Effector memory CD4-positive, alpha-beta T cell (primary cell): ENCODE data around the gene SRPK2.

Source experiments
- DNase-seq, 3 donors: peaks; one replicate each; pipeline ENCODE4 v3.0.0-alpha.2; 2020
- H3K27ac ChIP-seq: 2 replicates; pipeline ENCODE4 v1.7.0; 2013; ENCODE audit warnings: mild to moderate bottlenecking, low read length, moderate library complexity; ENCODE audit not compliant: insufficient read depth, poor library complexity, severe bottlenecking
- H3K27me3 ChIP-seq: replicated peaks from 2 replicates; pipeline ENCODE4 v1.7.0; 2013; ENCODE audit warnings: mild to moderate bottlenecking, low read length; ENCODE audit not compliant: insufficient read depth, control insufficient read depth, poor library complexity, severe bottlenecking
- H3K36me3 ChIP-seq: 2 replicates; pipeline ENCODE4 v1.7.0; 2013; ENCODE audit warnings: mild to moderate bottlenecking, low read length, moderate library complexity; ENCODE audit not compliant: control insufficient read depth, insufficient read depth
- H3K4me1 ChIP-seq: 2 replicates; pipeline ENCODE4 v1.7.0; 2013; ENCODE audit warnings: low read length, mild to moderate bottlenecking; ENCODE audit not compliant: control insufficient read depth, insufficient read depth, poor library complexity, severe bottlenecking
- H3K4me3 ChIP-seq: 2 replicates; pipeline ENCODE4 v1.7.0; 2013; ENCODE audit warnings: low read length, low read depth, mild to moderate bottlenecking; ENCODE audit not compliant: insufficient read depth, poor library complexity, severe bottlenecking
- H3K9me3 ChIP-seq: 2 replicates; pipeline ENCODE4 v1.7.0; 2013; ENCODE audit warnings: mild to moderate bottlenecking, low read length, moderate library complexity; ENCODE audit not compliant: control insufficient read depth

The SRPK2 gene

DNA sequence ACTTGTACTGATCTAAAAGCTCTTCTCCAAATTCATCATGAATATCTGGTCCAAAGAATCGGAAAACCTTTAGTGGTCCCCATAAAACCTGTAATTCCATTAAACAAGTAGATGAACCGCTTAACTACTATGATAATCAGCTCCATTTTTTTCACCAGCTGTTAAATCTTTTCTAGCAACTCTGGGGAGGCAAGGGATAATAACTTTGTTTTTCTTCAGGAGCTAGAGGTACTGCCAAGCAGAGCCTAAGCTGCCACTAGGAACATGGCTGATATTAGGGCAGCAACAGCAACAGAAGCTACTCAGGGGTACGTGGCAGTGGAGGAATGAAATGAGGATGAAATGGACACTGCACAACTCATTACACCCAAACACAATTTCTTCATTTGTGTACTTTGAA, 138.0 kb downstream of the SRPK2 start:
- H3K27ac ChIP-seq, result no peak overlapping the region
- H3K4me1 ChIP-seq, result no peaks in the 10 kb centered on the region
- no peak overlapping the region for H3K4me3 ChIP-seq
- DNase-seq, result no peak
- no peaks in the 10 kb centered on the region for H3K36me3 ChIP-seq
- no peaks in the 10 kb centered on the region for H3K27me3 ChIP-seq
- H3K9me3 ChIP-seq, result no peaks in the 10 kb centered on the region

DNA sequence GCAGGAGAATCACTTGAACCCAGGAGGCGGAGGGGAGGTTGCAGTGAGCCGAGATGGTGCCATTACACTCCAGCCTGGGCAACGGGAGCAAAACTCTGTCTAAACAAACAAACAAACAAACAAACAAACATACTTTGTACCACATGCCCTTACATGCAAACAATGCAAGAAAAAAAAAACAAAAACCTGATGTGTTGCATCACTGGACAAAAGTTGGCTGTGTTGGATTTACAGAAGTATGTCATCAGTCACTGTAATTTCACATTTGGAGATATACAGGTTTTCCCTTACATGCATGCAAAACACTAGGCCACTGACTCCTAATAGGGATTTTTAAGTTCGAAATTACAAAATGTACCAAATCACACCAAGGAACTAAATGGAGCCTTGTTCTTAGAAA, 138.5 kb downstream of the SRPK2 start:
- Histone ChIP-seq H3K36me3 (no peaks in the 10 kb centered on the region), H3K27me3 (no peaks in the 10 kb centered on the region), H3K9me3 (no peaks in the 10 kb centered on the region), H3K27ac (no peak overlapping the region), H3K4me3 (no peak overlapping the region), H3K4me1 (no peaks in the 10 kb centered on the region)
- DNase-seq, result no peak

DNA sequence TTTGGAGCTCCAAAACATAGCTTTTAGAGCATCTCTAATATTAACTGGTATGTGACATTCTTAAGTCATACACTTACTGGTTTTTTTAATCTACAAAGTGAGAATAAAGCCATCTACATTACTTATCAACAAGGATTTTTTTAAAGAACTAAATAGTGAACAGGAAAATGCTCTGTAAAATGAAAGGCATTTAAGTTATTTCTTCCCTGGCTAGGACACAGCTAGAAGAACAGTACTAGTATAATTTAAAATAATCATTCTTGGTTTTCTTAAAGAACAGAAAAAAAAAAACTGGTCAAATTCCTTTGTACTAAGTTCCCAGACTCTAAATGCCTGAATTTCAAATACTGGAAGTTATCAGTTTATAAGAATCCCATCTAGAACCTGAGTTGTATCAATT, 139.5 kb downstream of the SRPK2 start:
- Histone ChIP-seq H3K36me3 (no peaks in the 10 kb centered on the region), H3K4me1 (no peaks in the 10 kb centered on the region), H3K27me3 (no peaks in the 10 kb centered on the region), H3K9me3 (no peaks in the 10 kb centered on the region), H3K4me3 (no peak overlapping the region), H3K27ac (no peak overlapping the region)
- DNase-seq, result no peak

DNA sequence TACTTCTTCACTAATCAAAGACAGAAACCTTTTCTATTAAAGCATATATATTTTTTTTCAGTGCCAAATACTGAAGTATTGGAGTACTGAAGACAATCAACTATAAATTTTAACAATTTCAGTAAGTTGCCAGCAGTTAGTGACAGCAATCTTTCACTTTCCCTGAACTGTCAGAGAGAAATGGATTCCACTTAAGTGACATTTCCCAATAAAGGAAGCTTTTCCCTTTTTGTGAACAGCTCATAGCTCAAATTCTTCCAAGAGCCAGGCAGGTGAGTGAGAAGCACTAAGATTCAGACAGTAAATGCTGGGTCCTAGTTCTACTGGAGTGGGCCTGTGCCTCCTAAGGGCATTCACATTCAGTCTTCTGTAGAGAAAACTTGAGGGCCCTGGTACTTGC, 142.0 kb downstream of the SRPK2 start:
- Histone ChIP-seq H3K4me1 (no peaks in the 10 kb centered on the region), H3K4me3 (no peak overlapping the region), H3K9me3 (no peaks in the 10 kb centered on the region), H3K27me3 (no peaks in the 10 kb centered on the region), H3K27ac (no peak overlapping the region), H3K36me3 (no peaks in the 10 kb centered on the region)
- DNase-seq, result no peak

DNA sequence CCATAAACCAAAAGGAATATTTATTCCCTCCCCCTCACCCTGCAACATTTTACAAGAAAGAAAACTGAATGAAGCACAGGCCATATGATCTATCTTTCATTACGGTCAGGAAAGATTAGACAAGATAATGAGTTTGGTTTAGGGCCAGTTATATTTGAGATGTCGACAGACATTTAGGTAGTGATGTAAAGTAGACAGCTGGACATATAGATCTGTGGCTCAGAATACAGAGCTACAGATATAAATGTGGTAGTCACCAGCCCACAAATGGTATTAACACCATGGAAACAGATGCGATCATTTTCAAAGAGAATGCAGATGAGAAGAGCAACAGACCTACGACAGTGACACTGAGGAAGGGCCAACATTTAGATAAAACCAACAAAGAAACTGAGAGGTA, 142.5 kb downstream of the SRPK2 start:
- Histone ChIP-seq H3K4me1 (no peaks in the 10 kb centered on the region), H3K9me3 (no peaks in the 10 kb centered on the region), H3K4me3 (no peak overlapping the region), H3K27me3 (no peaks in the 10 kb centered on the region), H3K36me3 (no peaks in the 10 kb centered on the region), H3K27ac (no peak overlapping the region)
- no peak for DNase-seq

DNA sequence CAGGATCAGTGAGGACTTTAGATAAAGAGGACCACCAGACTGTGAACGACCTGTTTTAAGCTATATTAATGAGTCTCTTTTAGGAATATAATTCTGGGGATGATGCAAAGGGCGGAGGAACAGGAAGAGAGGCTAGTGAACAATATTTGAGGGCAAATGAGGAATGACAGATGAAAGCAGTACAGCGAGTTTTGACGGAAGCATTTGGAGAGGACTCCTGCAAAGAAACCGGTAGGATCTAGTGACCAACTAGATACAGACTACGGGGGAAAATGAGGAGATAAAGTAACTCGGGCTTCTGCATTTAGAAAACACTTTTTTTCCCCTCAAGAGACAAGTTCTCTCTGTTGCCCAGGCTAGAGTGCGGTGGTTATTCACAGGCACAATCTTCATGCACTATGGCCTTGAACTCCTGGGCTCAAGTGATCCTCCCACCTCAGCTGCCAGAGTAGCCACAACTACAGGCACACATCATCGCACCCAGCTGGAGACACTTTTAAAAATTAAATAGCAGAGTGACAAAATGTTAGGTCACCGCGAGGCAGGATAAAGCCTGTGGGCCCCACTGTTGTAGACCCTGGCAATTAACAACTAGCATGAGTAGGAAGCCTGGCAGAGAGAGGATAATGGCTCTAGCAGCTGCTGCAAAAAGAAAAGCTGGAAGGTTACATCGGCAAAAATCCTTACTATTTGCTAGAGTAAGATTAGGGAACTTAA, 143.2 kb downstream of the SRPK2 start:
- Histone ChIP-seq H3K9me3 (no peaks in the 10 kb centered on the region), H3K36me3 (no peaks in the 10 kb centered on the region), H3K27me3 (no peaks in the 10 kb centered on the region), H3K4me3 (no peak overlapping the region), H3K4me1 (no peaks in the 10 kb centered on the region), H3K27ac (no peak overlapping the region)
- DNase-seq, result no peak

DNA sequence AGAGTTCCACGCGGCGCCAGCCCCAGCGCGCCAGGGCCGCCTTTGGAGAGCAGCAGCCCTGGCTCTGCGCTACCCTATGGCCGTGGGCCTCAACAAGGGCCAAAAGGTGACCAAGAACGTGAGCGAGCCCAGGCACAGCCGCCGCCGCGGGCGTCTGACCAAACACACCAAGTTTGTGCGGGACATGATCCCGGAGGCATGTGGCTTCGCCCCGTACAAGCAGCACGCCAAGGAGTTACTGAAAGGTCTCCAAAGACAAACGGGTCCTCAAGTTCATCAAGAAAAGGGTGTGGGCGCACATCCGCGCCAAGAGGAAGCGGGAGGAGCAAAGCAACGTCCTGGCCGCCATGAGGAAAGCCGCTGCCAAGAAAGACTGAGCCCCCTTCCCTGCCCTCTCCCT, 144.1 kb downstream of the SRPK2 start:
- Histone ChIP-seq H3K4me1 (no peaks in the 10 kb centered on the region), H3K36me3 (no peaks in the 10 kb centered on the region), H3K9me3 (no peaks in the 10 kb centered on the region), H3K27ac (no peak overlapping the region), H3K27me3 (no peaks in the 10 kb centered on the region), H3K4me3 (no peak overlapping the region)
- no peak for DNase-seq

DNA sequence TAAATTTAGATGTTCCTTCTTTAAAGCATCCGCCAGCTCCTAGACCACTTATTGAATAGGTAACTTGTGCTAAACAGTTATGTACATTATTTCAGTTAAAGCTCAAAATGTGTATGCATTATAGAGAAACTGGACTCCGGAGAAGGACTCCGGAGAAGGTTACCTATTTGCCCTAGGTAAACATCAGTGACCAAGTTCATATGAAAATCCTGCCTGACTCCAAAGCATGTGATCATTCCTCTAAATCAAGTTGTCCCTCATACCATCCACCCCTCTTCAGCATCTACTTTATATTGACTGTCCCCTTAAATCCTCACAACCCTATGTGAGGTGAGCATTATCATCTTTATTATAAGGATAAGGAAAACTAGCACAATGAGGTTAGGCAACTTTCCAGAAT, 147.5 kb downstream of the SRPK2 start:
- DNase-seq, result no peak
- Histone ChIP-seq H3K36me3 (no peaks in the 10 kb centered on the region), H3K4me3 (no peak overlapping the region), H3K4me1 (no peaks in the 10 kb centered on the region), H3K27me3 (no peaks in the 10 kb centered on the region), H3K9me3 (no peaks in the 10 kb centered on the region), H3K27ac (no peak overlapping the region)

DNA sequence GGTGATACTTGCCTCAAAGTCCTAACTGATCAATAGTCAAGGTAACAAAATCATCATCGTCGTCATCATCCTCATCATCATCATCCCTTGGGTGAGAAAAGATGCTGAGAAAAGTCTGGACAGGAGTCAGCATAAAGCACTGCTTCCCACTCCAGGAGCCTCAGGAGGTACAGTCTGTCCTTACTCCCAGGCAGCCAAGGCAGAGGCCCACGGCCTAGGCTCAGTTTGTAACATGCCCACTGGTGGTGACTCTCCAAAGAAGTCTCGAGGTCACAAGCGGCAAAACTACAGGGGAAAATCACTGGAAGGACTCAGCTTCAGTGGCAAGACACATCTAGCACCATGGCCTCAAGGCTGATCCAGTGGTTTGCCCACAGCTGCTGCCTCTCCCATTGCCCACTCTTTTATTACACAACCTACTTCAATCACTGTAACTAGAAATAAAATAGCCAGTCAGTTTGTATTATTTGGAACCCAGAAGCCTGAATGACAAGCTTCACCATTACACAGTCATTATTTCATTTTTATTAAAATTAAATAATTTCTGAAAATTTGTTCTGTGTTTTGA, 150.4 kb downstream of the SRPK2 start:
- no peaks in the 10 kb centered on the region for H3K36me3 ChIP-seq
- H3K27ac ChIP-seq, result no peak overlapping the region
- H3K9me3 ChIP-seq, result no peaks in the 10 kb centered on the region
- no peaks in the 10 kb centered on the region for H3K27me3 ChIP-seq
- H3K4me3 ChIP-seq, result no peak overlapping the region
- H3K4me1 ChIP-seq, result no peaks in the 10 kb centered on the region
- DNase-seq, result no peak

DNA sequence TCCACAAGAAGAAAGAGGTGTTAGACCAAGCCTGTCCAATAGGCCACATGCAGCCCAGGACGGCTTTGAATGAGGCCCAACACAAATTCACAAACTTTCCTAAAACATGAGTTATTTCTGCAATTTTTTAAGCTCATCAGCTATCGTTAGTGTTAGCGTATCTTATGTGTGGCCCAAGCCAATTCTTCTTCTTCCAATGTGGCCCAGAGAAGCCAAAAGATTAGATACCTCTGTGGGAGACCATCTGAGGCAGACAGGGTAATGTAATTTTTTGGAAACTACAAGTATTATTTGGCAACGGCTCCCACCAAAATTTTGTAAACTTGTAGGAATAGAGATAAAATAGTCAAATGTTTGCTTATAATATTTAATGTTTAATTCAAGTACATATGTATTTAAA, 153.8 kb downstream of the SRPK2 start:
- no peaks in the 10 kb centered on the region for H3K27me3 ChIP-seq

More for the DNA sequence above, 153.8 kb downstream of the SRPK2 start:
- no peaks in the 10 kb centered on the region for H3K4me1 ChIP-seq
- H3K27ac ChIP-seq, result no peak overlapping the region
- H3K9me3 ChIP-seq, result no peaks in the 10 kb centered on the region
- no peak overlapping the region for H3K4me3 ChIP-seq
- H3K36me3 ChIP-seq, result no peaks in the 10 kb centered on the region
- DNase-seq, result no peak
